ENCODE data around the gene NSMCE3. TPM values are rescaled to one million over a fixed set of nuclear protein-coding genes. Genes with fewer than 3 reads are reported as not detected.

The NSMCE3 gene
- total and polyA plus RNA-seq, 9 of the 15 experiments (the other 6 are each of a cell fraction or from before 2014, with no cell fraction given) = 0.92 to 8.4 (median 5.4) TPM

GRCh38 chr15:29242456-29243242, 27.0 kb downstream of the NSMCE3 start:
- peaks cover 17 to 19% of the 10 kb centered on the region in 2 experiments for H3K27me3 ChIP-seq (ENCODE audit: control insufficient read depth in 2 of 2, insufficient read depth in 2 of 2, low read length in 2 of 2)
- 3% methylated on average over 15 of the region's 16 CpGs for WGBS (ENCODE audit: insufficient coverage, low coverage, missing lambda C conversion rate)
- ATAC-seq (no peak), DNase-seq (ENCODE audit: extremely low read depth in 1 of 4, low spot score in 3 of 4) (no peak), FAIRE-seq (no peak)
- H3K9ac ChIP-seq (ENCODE audit: insufficient read depth in 1 of 2, low read depth in 2 of 2, low read length in 2 of 2) = peak overlapping the region in 1 of 2 experiments; percentile 31; a peak in 1 of 4 replicates
- H3K4me2 ChIP-seq (ENCODE audit: insufficient read depth, low read length) = no peak overlapping the region
- H3K4me1 ChIP-seq (replicated peaks in 1 of 2; ENCODE audit: control insufficient read depth in 2 of 2, insufficient read depth in 2 of 2, low read length in 2 of 2) = no peaks in the 10 kb centered on the region
- H2AFZ ChIP-seq (ENCODE audit: low read depth, low read length) = no peak overlapping the region
- no peak overlapping the region for H3K4me3 ChIP-seq
- H4K20me1 ChIP-seq (replicated peaks; ENCODE audit: control insufficient read depth, insufficient read depth, low read length) = no peaks in the 10 kb centered on the region
- ChIA-PET POLR2A (interaction anchor here (1.1 kb wide), 1 partner anchor 9 kb away, joined by 3 read pairs; no protein-coding TSS in a partner anchor), CTCF (ENCODE audit: low intra/inter-chr PET ratio) (no interaction called here)
- H3K36me3 ChIP-seq (ENCODE audit: control insufficient read depth, insufficient read depth, low read length) = no peaks in the 10 kb centered on the region
- BruUV-seq (replicated peaks) = no TSS peak
- in situ Hi-C loops (cut with MboI) = no loop called here
- H3K9me1 ChIP-seq (ENCODE audit: control insufficient read depth, insufficient read depth, low read length) = no peaks in the 10 kb centered on the region
- H3K9me3 ChIP-seq (replicated peaks; ENCODE audit: control insufficient read depth, insufficient read depth, low read depth, low read length) = no peaks in the 10 kb centered on the region
- no peak overlapping the region for H3K27ac ChIP-seq (ENCODE audit: extremely low read depth, low read depth, low read length)
- no peaks in the 10 kb centered on the region for H3K79me2 ChIP-seq (ENCODE audit: control insufficient read depth, insufficient read depth, low read length)
- intact Hi-C loops (cut with micrococcal nuclease) = no loop called here
- TF ChIP-seq USF2 (CRISPR knock-in tag; IDR thresholded peaks at IDR 0.05) (no peak), REST (IDR thresholded peaks at IDR 0.05; ENCODE audit: borderline replicate concordance) (peak; percentile 78), REST (CRISPR knock-in tag; IDR thresholded peaks at IDR 0.05; ENCODE audit: low read depth) (no peak), ARID1B (IDR thresholded peaks at IDR 0.05) (no peak), POLR2B (IDR thresholded peaks at IDR 0.05; ENCODE audit: low read depth, partially characterized antibody) (no peak), SRSF7 (optimal IDR thresholded peaks at IDR 0.05; ENCODE audit: low read depth, low read length) (no peak), EHMT2 (IDR thresholded peaks at IDR 0.05) (no peak), SRSF1 (IDR thresholded peaks at IDR 0.05; ENCODE audit: low read depth, low read length) (no peak), HMGXB4 (CRISPR knock-in tag; IDR thresholded peaks at IDR 0.05) (no peak)

Data from K562 (cell line).